Stimulated activated CD8-positive, alpha-beta memory T cell treated with anti-CD3 and anti-CD28 coated beads, Interleukin-4, amount 100 ng/mL, for 4 hours (primary cell): ENCODE results near the gene TOP3B.
A peak's percentile ranks its signal among the peaks of the same experiment; 100 is the strongest.
"Not testable (repeated sequence)": the region's sequence is repeated elsewhere in the genome, so short reads cannot be mapped to it uniquely, and the experiment has no call there.

ENCODE experiments used
- DNase-seq, 2 donors: peaks; one replicate each; pipeline ENCODE4 v3.0.0-alpha.2; 2020; ENCODE audit warnings: low read depth in 2 of 2, low spot score in 1 of 2

The TOP3B gene

DNA sequence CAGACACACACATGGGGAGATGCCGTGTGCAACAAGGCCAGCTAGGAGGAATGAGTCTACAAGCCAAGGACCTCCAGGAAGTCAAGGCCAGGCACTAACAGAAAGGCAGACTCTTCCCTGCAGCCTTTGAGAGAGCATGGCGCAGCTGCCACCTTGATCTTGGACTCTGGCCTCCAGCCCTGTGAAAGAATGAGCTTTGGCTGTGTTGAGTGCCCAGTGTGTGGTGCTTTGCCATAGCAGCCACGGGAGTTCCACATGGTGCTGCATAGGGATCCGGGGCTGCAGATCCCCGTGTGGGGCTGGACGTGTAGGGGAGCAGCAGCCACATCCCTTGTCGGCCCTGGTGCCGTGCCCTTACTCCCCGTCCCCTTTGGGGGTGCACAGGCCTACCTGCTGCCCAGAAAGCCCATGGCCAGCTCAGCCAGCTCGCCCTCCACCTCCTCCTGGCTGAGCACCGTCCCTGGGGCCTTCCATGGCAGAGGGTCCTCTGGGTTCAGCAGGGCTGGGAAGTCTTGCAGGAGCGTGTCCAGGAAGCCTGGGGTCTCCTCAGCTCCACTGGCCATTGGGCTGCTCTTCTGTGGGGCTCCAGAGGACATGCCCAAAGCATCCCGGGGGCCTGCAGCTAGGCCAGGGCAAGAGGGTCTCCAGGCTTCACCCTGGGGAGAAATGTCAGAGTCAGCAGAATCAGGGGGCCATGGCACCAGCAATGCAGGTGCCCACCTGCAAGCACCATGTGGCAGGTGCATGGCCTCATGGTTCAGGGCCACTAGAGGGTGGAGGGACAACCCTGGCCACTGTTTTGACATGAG is 36.9 kb downstream of the TOP3B start:
- DNase-seq = no peak

GRCh38 chr22:21944871-21945270 is 37.7 kb downstream of the TOP3B start:
- no peak for DNase-seq

DNA sequence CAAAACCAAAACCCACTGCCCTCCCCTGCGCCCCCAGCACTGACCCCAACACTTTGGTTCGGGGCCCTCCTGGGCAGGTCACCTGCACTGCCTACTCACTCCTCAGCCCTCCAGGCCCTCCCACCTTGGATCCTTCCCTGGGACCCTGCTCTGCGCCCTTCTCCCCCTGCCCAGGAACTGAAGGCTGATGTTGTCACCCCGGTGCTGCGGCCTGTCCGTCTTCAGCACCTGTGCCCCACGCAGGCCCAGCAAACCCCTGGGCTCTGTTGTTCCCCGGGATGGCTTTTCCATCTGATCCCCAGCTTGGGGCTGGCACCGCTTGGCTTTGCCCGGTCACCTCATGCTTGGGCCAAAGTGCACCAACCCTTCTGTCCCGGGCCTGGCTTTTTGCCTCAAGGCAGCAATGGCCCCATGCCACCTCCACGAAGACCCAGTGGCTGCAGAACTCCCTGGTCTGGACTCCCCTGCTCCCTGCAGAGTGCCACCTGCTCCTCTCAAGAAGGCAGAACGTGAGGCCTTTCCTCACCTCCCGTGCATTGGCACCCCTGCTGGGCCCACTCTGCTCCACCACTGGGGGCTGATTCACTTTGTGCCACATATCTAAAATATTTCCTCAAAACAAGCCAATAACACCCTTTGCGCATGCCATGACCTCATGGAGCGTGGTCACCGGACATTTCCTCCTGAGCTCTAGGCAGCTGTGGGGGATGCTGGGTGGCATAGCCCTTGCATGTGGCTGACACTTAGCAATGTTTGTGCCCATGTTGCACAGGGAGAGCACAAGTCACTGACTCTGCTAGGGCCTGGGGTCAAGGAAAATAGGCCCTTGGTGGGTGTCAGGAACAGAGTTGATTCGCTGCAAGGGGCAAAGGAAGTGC is 38.8 kb downstream of the TOP3B start:
- DNase-seq = no peak

GRCh38 chr22:21942407-21943343 is 39.9 kb downstream of the TOP3B start:
- no peak for DNase-seq

DNA sequence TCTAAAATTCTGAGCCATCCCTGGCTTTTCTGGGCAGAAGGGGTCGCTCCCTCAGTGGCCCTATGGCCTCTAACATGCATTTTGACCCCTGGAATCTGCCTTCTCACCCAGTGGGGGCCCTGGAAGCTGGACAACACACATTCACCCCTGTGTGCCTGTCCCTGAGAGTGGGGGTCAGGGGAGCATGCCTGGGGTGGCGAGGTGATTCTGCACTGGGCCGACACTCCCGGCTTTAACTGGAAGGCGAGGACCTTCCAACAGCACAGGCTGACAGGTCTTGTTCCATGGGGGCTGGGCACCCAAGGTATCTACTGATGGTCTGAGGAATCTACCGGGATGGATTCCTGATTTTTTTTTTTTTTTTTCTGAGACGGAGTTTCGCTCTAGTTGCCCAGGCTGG is 40.7 kb downstream of the TOP3B start:
- DNase-seq = no peak

GRCh38 chr22:21940521-21940920 is 42.1 kb downstream of the TOP3B start:
- DNase-seq = no peak

GRCh38 chr22:21939935-21940334 is 42.7 kb downstream of the TOP3B start:
- DNase-seq = not testable (repeated sequence)

- no peak for DNase-seq
These were observed 43.1 kb downstream of the TOP3B start for GRCh38 chr22:21939461-21939913.

DNA sequence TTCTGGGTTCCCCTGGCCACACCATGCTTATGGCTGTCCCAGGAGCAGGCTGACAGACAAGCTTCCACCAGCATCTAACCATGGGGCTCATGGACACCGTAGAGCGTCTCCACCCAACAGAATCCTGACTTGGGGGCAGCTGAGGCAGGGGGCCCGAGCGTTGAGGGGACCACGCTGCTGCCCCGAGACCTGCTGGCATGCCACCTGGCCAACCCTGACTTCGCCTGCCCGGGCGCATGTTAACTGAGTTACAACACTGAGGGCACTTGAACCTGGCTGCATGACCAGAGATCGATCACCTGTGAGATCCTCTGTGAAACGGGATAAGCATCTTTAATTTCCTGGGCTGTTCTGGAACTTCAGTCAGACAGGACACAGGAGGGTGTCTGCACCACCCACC is 43.7 kb downstream of the TOP3B start:
- DNase-seq = no peak

DNA sequence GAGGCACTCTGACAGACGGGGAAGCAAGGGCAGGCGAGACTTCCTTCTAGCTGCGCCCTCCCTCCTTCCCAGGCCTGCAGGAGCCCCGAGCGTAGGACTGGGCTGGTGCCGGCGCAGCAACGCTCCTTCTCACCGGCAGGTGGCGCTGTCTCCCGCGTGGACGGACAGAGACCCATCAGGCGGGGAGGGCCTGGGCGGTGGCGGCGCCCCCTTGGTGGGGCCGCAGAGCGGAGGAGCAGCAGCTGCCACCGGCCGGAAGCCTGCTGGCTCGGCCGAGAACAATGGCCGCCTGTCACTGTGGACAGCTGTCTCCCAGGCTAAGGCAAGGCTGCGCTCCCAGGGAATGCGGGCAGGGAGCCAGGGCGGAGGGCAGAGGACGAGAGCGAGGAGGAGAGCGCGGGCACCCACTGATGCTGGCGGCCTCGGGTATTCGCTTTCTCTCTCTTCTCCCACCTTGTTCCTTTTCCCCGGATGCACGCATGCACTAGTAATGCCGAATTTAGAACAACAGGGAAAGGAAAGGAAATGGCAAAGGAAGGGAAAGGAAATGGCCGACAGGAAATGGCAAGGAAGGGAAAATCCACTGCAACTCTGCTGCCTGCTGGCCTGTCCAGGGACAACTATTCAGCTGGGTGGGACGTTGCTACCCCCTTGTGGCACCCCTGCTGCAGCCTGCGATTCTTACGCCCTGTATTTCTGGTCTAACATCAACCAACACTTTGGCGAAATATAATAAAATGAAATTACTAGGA is 44.3 kb downstream of the TOP3B start:
- DNase-seq = peak; percentile 73 to 92

DNA sequence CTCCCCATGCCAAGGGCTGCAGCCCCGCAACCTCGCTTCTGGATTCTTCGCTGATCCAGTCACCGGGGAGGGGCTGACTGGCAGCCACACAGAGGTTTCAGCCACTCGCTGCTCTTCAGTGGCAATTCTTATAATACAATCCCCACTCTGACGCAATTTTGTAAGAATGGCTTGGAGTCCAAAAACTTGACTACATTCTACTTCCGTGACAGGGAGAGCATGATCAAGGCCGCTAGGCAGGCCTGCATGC is 44.8 kb downstream of the TOP3B start:
- no peak for DNase-seq

DNA sequence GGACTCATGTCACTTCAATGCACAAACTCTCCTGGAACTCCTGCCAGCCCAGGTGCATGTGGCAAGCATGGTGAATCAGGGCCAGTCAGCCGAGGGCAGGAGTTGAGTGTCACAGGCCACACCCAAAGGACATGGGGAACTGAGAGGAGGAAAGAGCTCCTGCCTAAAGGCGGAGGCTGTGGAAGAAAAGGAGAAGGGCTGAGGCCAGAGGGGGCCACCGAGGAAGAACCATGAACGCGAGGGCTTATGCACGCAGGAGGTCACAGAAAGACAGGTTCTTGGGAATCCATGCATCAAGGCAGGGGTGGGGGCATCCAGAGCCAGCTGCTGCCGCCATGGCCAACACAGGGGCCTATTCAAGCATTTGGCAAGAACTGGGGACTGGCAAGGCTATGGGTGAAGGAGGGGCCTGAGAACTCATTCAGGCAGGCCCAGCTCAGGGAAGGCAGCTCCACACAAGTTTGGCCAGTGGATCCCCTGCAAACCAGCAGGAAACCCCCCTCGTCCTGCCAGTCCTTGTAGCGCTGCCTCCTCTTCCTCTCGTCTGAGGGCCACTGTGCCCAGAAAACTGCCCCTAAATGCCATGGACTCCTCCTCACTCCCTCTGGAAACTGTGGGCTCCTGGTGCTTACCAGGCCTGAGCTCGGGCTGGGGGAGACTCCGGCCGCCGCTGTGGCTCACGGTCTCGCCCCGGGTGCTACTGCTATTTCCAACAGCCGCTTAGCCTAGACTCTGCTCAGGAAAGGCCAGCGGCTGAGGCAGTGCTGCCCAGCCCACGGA is 45.4 kb downstream of the TOP3B start:
- no peak for DNase-seq

DNA sequence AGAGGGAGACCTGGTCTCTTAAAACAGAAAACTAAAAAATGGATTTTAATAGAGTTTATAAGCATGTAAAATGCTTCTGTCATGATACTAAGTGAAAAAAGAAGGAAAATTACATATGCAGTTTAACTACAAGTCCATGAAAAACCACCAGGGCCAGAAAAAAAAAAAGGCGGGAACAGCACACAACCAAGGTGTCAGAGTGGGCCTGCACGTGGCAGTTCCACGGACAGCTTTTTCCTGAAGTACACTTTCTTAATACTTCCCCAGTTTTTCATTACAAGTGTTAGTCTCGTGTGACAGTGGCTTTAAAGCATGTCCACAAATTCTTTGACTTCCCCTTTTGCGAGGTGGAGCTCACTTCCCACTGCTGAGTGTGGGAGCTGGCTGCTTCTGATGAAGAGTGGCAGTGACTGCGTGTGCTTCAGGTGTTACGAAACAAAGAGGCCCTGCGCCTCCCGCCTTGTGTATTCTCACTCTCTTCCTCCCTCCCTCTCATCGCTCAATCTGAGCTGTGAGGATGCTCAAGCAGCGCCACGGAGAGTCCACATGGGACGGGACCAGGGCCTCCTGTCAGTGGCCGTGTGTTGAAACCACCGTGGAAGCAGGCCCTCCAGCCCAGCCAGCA is 46.3 kb downstream of the TOP3B start:
- no peak for DNase-seq

- no peak for DNase-seq
These were observed 48.7 kb downstream of the TOP3B start for GRCh38 chr22:21933910-21934309.

- no peak for DNase-seq
These were observed 49.2 kb downstream of the TOP3B start for GRCh38 chr22:21933413-21933812.

GRCh38 chr22:21932347-21932746 is 50.2 kb downstream of the TOP3B start:
- DNase-seq = no peak

DNA sequence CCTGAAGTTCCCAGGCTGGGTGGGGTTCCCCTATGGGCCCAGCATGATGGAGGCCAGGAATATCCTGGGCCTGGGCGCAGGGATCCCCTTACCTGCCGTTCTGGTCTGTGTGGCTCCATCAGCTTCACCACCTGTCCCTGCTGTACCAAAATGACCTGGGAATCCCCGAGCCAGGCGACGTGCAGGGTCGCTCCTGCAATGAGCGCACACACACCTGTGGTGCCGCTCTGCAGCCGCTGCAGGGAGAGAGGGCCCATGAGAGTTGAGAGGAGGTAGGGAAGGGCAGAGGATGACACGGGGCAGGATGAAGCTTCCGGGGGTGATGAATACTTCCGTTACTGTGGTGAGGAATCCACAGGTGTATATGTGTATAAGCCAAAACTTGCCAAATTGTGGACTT is 51.5 kb downstream of the TOP3B start:
- DNase-seq = no peak

DNA sequence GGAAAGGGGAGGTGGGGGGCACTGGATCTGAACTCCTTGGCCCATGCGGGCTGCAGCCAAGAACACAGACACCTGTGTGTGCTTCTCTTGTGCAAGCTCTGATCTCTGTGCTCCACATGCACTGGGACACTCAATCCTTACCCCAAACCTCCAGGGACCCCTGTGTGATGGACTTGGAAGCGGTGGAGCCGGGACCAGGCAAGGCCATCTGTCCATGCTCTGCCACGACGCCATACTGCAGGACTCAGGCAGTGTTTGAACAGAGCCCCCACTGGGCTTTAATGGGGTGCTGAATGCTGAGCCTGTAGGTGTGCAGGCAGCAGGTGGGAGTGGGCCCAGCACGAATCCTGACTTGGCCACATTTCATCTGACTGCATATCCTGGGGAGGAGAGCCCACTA is 53.3 kb downstream of the TOP3B start:
- no peak for DNase-seq

DNA sequence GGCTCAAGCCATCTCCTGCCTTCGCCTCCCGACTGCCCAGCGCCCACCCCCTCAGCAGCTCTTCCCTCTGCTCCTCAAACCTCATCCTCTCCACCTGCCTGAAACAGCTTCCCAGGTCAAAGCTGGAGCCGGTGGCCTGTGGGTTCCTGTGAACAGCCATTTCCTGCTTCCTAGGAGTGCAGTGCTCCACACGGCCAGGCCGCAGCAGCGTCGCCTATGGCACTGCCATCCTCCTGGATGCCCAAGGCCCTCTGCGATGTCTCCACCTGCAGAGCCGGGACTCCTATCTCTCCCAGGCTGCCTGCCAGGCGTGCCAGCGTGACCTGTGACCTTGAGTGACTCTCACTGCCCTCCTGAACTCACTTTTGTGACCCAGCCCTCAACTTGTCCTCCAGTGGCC is 54.5 kb downstream of the TOP3B start:
- no peak for DNase-seq
